Measurements from ENCODE around the gene BCL2L1.
"Not testable (repeated sequence)": the region's sequence is repeated elsewhere in the genome, so short reads cannot be mapped to it uniquely, and the experiment has no call there.

Gene BCL2L1

DNA sequence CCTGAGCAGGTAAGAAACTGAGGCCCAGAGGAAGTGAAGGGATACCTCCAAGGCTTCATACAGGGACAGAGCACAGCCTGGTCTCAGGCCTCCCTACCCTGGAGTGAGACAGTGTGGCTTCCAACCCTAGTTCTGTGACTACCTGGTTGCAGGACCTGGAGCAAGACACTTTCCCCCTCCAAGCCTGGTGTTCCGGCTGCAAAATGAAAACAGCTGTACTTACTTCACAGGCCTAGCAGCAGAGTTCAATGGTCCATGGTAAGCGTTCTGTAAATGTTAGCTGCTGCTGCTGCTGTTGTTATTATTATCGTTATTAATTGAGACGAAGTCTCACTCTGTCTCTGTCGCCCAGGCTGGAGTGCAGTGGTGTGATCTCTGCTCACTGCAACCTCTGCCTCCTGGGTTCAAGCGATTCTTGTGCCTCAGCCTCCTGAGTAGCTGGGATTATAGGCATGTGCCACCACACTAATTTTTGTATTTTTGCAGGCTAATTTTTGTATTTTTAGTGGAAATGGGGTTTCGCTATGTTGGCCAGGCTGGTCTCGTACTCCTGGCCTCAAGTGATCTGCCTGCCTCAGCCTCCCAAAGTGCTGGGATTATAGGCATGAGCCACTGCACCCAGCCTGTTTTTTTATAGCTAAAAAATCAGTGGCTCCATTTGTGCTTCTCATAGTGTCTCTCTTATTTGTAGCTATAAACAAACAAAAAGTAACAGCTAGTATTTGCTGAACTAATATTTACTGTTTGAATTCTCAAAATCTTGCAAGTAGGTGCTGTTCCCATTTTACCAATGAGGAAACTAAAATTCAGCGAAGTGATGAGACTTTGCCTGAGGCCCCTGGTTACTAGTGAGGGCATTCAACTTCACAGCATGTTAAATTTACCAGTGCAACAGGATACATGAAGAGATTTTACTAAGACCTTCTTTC, 43.0 kb downstream of the BCL2L1 start:
- DNase-seq (ENCODE audit: low read depth): no peak
- no peak overlapping the region for H3K4me3 ChIP-seq (ENCODE audit: low read depth, low read length)

DNA sequence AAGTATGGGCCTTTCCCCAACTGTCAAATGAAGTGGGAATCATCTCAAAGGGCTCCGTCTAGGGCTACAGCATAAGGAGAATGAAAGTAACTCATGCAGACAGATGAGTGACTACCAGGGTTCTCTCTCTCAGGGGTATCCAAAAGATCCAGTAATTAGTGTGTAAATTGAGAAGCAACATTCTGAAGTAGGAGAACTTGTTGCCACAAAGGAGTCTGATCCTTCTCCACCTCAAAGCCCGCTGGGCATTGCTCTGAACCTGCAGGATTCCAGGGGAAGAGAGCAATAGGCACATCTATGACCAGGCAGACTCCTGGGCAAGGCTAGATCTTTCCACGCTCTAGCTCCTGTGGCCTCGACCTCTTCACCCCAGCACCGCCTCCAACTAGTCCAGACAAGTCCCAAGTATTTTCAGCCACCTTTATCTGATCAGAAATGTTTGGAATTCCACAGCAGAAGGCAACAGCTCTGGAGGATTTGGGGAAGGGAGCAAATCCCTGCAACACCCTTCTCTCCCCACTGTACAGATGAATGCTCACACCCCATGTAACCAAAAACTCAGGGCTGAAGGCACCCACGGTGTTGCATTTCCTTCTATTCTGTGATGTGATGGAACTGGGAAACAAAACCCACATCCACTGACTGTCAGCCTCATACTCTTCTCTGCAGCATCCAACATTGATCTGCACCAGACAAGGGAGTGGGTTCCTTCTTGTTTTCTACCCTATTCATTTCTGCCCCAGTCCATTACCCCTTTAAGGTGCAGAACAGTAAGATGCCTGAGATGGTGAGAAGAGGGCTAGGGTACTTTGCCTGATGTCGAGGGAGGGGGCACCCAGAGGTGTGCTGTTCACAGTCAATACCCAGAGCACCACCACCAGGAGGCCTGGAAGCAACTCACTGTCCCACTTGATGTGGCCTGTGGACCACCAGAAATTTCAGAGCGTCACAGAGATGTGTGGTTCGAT, 44.0 kb downstream of the BCL2L1 start:
- no peak for DNase-seq (ENCODE audit: low read depth)
- no peak overlapping the region for H3K4me3 ChIP-seq (ENCODE audit: low read depth, low read length)

DNA sequence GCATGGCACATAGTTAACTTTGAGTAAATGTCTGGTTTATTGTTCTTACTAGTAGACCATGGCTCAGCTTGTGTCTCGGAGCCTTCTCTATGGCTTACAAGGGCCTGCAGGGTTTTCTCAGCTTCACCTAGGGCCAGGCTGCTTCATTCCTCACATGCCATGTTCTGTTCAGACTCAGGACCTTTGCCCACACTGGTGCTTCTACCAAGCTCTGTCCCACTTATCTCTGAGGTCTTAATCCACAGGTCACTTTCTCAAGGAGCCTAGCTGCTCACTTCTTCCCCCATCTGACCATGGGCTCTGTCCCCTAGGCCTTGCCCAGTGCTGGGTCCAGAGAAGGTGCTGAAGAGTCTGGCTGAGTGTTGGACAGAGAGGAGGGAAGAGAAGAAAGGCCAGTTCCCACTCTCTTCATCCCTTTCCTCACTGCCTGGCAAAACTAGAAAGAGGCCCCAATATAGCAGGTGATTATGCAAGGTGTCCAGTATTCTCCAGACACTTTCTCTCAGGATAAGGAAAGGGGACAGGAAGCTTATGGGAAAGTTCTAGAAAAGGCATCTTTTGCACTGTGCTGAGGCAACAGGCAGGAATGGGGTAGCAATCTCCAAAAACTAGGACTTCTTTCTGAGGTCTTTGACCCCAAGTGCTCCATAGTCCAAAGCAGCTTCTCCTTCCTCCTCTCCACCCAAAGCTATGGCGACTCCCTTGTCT, 45.0 kb downstream of the BCL2L1 start:
- no peak for DNase-seq (ENCODE audit: low read depth)
- H3K4me3 ChIP-seq (ENCODE audit: low read depth, low read length): no peak overlapping the region

DNA sequence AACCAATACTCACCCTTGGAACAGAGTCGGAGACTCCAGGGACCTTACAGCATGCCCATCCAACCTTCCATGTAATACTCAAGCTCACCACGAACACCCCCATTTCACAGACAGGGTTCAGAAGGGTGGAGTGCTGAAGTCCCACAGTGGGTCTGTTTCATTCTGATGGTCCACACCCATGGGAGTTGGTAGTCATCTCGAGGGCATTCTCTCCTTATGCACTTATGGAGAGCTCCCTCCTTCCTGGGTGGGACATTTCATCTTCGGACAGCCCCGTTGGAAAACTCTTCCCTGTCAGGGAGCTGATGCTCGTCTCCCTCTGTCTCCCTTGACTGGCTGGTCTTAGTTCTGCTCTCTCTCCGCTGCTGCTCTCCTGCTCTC, 46.1 kb downstream of the BCL2L1 start:
- no peak for DNase-seq (ENCODE audit: low read depth)

DNA sequence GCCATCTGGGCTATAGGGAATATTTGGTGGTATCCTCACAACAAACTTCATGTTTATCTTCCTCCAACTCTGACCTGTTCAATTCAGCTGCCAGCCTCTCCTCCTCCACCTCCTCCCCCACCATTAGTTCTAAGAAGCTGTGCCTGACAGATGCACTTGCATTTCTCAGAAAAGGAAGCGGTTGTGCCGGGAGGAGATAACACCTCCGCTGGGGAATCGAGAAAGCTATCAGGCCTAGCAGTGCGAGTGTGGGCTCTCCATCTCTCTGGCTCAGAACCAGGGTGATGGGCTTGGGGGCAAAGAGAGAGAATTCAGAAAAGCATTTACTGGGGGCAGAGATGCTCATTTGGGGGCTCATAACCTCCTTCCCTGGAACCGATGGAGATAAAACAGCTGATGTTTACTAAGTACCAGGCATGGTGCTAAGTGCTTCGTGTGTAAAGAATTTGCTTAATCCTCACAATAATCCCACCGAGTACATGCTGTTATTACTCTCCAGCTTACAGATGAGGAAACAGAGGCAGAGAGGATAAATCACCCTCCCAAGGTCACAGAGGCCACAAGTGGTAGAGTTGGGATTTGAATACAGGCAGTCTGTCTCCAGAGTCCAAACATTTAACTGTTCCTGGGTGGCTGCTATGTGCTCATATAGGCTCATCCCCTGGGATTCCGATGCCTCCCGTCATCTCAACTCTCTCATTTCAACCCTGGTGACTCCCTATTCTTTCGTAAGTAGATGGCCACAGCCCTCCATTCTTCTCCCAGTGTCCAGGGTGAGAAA, 46.6 kb downstream of the BCL2L1 start:
- no peak overlapping the region for H3K4me3 ChIP-seq (ENCODE audit: low read depth, low read length)
- DNase-seq (ENCODE audit: low read depth): no peak

More for the DNA sequence above, 46.1 kb downstream of the BCL2L1 start:
- H3K4me3 ChIP-seq (ENCODE audit: low read depth, low read length): no peak overlapping the region

DNA sequence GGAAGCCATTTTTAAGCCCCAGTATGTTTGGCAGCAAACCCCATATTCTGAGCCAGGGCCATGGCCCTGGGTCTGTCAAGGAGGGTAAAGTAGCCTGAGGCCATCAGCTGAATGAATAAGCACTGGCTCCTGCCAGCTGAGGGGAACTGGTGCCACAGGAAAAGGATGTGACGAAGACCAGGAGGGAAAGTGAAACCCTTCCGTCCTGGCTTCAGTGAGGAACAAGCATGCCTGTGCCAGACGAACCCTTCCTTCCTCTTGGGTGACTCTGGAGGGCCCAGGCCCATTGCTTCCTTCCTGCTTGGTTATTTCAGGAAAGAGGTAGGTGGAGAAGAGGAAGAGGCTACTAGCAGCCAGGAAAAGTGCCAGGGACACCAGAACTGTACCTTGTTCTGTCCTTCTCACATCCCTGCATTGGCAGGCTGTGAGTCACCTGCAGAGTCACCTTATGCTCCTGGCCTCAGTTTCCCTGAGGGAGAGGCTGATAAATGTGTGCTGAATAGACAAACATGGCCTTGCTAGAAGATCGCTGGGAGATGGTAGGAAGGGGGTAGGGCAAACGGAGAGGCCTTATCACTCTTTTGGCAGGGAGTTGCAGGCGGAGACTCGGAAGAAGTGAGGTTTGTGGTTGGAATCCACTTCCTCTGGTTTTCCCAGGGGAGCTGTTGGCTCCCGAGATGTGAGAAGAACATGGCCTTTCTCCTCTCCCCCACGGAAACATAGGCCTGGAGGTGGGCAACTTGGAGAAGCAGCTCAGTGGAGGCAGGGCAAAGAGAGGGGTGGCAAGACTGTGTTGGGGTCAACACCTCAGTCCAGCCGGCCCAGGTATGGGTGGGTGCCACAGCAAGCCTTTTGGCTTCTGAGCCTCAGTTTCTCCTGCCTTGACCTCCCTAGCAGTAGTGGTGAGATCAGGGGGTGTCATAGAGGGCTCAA, 47.5 kb downstream of the BCL2L1 start:
- H3K4me3 ChIP-seq (ENCODE audit: low read depth, low read length): no peak overlapping the region
- peak; percentile 60 for DNase-seq (ENCODE audit: low read depth)

DNA sequence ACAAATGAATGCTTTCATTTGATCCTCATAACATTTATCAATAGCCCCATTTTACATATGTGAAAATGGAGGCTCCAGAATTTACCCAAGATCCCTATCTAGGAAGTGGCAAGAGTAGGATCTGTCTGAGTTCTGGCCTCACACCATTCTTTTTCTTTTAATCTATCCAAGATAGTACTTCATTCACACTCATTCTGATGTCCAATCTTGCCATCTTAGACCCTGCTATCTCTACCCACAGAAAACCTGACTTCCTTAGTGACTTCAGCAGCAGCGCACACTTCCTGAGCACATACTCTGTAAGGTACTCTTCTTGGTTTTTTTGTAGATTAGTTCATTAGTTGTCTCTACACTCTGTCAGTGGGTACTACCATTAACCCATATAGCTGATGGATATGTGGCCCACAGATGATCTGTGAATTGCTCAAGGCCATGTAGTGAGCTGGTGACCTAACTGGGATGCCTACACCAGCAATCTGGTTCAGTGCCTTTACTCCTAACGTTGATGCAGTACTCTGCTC, 48.7 kb downstream of the BCL2L1 start:
- DNase-seq (ENCODE audit: low read depth): no peak
- no peak overlapping the region for H3K4me3 ChIP-seq (ENCODE audit: low read depth, low read length)

DNA sequence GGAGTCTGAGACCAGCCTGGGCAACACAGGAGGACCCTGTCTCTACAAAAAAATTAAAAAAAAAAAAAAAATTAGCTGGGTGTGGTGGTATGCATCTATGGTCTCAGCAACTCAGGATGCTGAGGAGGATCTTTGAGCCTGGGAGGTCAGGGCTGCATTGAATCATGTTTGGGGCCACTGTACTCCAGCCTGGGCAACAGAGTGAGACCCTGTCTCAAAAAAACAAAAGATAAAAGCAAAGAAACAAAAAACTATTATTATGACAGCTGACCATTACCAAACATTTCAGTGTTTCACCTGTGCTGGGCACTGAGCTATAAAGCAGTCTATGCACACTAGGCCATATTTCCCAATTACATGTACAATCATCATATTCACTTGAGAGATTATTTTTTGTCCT, 49.2 kb downstream of the BCL2L1 start:
- no peak overlapping the region for H3K4me3 ChIP-seq (ENCODE audit: low read depth, low read length)
- no peak for DNase-seq (ENCODE audit: low read depth)

DNA sequence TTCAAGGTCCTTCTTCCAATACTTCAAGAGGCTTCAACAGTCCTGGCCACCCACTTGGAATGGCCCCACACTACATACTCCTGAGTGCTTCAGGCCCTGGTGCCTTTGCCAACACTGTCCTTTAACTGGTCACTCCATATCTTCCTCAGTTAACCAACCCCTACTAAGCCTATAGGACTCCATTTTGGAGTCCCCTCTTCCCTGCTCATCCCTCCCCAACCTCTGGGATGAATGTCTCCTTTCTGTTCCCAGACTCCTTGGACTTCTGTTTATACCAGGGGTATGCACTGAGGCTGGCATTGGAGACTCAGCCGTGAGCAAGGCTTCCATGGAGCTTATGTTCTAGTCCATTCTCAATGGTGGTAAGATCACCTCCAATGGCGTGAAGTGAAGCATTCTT, 51.3 kb downstream of the BCL2L1 start:
- no peak overlapping the region for H3K4me3 ChIP-seq (ENCODE audit: low read depth, low read length)

DNA sequence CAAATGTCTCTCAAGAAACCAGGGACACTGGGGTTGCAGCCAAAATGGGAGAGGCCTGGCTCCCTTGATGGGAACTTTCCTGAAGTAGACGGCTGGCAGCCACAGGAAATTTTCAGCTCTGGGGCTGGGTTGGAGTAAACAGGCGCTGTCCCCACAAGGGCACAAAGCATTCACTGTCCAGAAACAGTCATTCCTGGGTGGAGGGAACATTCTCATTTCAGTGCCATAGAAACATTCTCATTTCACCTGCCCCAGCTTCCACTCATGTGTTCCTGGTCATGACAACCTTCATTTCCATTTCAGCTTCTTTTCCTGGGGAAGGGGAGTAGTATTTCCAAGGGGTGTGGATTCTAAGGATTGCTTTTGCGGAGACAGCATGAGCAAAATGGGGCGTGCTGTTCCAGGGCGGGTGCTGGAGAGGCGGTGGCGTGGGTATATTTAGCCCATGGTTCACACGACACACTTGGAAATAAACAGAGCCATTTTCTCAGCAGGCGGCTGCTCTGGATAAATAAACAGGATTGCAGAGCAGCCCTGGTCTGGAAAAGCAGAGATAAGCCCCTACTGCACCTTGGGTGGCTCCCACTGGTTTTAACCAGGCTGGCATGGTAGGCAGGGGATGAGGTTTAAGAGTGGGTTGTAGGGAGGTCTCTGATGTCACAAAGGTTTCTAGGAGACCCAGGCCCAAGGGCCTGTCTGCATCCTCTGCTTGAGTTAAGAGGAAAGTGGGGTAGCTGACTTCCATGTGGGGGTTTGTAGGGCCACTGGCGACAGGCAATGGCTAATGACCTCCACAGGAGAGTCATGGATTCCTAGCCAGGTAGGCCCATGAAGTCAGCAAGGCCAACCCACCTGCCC, 52.1 kb downstream of the BCL2L1 start:
- no peak overlapping the region for H3K4me3 ChIP-seq (ENCODE audit: low read depth, low read length)
- DNase-seq (ENCODE audit: low read depth): no peak

More for the DNA sequence above, 51.3 kb downstream of the BCL2L1 start:
- DNase-seq (ENCODE audit: low read depth): no peak

DNA sequence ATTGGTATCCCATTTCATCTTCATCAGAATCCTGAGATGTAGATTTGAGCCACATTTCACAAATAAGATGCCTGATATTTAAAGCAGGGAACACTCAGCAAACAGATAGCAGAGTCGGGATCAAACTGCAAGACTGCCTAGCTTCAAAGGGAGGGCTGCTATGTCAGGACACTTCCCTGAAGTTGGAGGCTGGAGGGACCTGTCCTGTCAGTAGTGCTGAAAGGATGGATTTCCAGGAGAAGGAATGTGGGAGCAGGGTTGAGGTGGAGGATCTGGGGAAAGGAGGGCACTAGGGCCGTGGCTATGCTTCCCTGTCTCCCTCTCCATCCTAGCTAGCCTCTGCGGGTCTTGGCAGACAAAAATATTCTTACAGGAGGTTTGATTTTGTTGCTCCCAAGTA, 52.8 kb downstream of the BCL2L1 start:
- DNase-seq (ENCODE audit: low read depth): no peak
- no peak overlapping the region for H3K4me3 ChIP-seq (ENCODE audit: low read depth, low read length)

DNA sequence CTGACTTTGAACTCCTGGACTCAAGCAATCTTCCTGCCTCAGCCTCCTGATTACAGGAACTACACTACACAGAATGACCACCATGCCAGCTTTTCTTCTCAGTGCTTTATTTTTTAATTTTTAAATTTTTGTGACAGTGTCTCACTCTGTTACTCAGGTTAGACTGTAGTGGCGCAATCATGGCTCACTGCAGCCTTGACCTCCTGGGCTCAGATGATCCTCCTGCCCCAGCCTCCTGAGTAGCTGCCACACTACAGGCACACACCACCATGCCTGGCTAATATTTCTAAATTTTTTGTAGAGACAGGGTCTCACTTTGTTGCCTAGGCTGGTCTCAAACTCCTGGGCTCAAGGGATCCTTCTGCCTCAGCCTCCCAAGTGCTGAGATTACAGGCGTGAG, 53.7 kb downstream of the BCL2L1 start:
- H3K4me3 ChIP-seq (ENCODE audit: low read depth, low read length); DNase-seq (ENCODE audit: low read depth): not testable (repeated sequence)

DNA sequence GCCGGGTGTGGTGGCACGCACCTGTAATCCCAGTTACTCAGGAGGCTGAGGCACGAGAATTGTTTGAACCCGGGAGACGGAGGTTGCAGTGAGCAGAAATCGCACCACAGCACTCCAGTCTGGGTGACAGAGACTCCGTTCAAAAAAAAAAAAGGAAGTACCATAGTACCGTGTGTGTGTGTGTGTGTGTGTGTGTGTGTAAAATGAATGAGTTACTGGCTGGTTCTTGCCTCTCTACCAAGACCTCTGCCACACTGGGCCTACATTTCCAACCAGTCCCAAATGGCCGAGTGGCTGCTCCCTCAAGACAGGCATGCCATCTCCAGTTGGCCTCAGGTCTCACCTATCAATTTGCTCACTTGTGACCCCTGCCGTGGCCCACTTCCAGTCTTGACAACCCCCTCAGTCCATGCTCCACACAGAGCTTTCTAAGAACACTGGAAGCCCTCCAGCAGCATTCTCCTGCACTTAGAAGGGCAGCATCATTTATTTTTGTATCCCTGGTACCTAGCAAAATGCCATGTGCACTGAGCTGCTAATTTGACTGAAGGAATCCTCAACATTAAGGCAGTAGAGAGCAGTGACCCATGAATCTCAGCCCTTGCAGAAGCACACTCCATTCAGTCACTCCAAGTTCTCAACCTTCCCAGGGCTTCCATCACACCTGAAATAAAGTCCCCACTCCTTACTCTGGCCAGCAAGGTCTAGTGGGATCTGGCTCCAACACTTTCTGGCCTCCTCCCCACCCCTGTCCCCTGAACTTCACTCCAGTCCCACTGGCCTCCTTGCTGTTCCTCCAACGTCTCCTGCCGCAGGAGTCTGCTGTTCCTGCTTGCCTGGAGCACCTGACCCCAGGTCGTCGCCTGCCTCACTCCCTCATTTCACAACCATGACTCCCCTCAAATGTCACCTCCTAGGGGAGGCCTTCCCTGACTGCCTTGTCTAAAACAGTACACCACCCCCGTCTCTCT, 55.1 kb downstream of the BCL2L1 start:
- no peak for DNase-seq (ENCODE audit: low read depth)
- no peak overlapping the region for H3K4me3 ChIP-seq (ENCODE audit: low read depth, low read length)

DNA sequence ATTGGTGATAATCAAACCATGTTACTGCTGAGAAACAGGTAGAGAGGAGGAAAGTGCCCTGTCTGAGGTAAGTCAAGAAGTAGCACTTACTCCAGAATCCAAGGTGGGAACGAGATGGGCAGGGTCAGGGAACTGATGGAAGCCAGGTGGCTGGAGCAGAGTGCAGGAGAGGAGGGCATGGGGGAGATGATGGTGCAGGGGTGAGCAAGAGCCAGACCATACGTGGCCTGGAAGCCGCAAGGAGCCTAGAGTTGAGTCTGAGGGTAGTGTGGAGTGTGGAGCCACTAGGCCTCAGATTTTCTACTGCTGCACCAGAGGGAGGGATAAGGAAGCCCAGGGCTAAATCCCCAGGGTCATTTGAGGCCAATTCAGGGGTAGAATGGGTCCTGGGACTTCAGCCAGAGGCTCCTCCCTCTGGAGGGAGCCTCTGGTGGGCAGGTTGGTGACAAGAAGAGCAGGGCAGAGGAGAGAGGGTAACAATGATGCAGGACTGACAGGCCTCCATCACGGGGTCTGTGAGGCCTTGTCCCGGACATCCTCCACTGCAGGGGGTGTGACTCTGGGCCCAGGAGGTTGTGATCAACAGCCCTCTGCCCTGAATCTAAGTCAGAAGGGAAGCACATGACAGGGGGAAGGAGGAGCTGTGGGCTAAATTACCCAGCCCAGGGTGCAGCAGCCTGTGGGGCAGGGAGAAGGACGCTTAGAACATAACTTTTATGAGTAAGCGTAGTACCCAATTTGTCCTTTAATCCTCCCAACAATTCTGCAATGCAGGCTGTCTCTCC, 56.2 kb downstream of the BCL2L1 start:
- no peak for DNase-seq (ENCODE audit: low read depth)
- H3K4me3 ChIP-seq (ENCODE audit: low read depth, low read length): no peak overlapping the region

DNA sequence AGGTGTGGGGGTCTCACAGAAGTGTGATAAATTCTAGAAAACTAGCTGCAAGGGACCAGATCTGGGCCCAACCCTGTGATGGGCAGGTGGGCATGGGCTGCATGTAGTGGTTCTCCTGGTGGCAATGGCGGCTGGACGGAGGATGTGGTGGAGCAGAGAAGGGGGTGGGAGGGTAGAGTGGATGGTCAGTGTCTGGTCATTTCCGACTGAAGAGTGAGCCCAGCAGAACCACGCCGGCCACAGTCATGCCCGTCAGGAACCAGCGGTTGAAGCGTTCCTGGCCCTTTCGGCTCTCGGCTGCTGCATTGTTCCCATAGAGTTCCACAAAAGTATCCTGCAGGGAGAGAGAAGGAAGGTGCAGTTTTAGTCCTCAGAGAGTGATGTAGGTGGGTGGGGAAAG, 56.9 kb downstream of the BCL2L1 start:
- DNase-seq (ENCODE audit: low read depth): no peak
- no peak overlapping the region for H3K4me3 ChIP-seq (ENCODE audit: low read depth, low read length)
